GM18526 (cell line): ENCODE measurements around the gene TEX36.

Experiments used
- POLR2A ChIP-seq: IDR thresholded peaks from 3 replicates; pipeline ENCODE4 v1.6.1; 2011; ENCODE audit not compliant: insufficient read length; ENCODE audit errors: extremely low read depth

Gene TEX36

GRCh38 chr10:125621052-125621451 is 61.9 kb downstream of the TEX36 start:
- no peak for TF ChIP-seq POLR2A

GRCh38 chr10:125620401-125620800 is 62.6 kb downstream of the TEX36 start:
- TF ChIP-seq POLR2A = no peak

GRCh38 chr10:125611756-125612155 is 71.2 kb downstream of the TEX36 start:
- TF ChIP-seq POLR2A = no peak

- TF ChIP-seq POLR2A = no peak
Measured at GRCh38 chr10:125611216-125611615, 71.7 kb downstream of the TEX36 start.

- no peak for TF ChIP-seq POLR2A
Measured at GRCh38 chr10:125609859-125610258, 73.1 kb downstream of the TEX36 start.

GRCh38 chr10:125608474-125608873 is 74.5 kb downstream of the TEX36 start:
- no peak for TF ChIP-seq POLR2A

GRCh38 chr10:125607689-125608290 is 75.2 kb downstream of the TEX36 start:
- TF ChIP-seq POLR2A = no peak

- TF ChIP-seq POLR2A = no peak
Measured at GRCh38 chr10:125606414-125607010, 76.5 kb downstream of the TEX36 start.
